Trophoblast cell (in vitro differentiated cells and primary cell): Measurements from ENCODE around the gene DIS3.
"Not testable (repeated sequence)": the region's sequence is repeated elsewhere in the genome, so short reads cannot be mapped to it uniquely, and the experiment has no call there.

Source experiments
- DNase-seq, 2 donors: peaks; one replicate each; pipeline ENCODE4 v3.0.0-alpha.2; 2016
- H2AFZ ChIP-seq: 2 replicates; pipeline ENCODE4 v1.6.1; 2013; ENCODE audit warnings: low read length, moderate library complexity, mild to moderate bottlenecking; ENCODE audit not compliant: insufficient read depth, poor library complexity
- H2AK5ac ChIP-seq: 2 replicates; pipeline ENCODE4 v1.6.1; 2013; ENCODE audit warnings: mild to moderate bottlenecking, low read length
- H2BK120ac ChIP-seq: 2 replicates; pipeline ENCODE4 v1.6.1; 2013; ENCODE audit warnings: low read length, mild to moderate bottlenecking, moderate library complexity; ENCODE audit not compliant: insufficient read depth, poor library complexity
- H2BK12ac ChIP-seq: 2 replicates; pipeline ENCODE4 v1.6.1; 2013; ENCODE audit warnings: mild to moderate bottlenecking, low read length, moderate library complexity
- H2BK5ac ChIP-seq: 2 replicates; pipeline ENCODE4 v1.6.1; 2013; ENCODE audit warnings: low read length, low read depth, moderate library complexity, mild to moderate bottlenecking; ENCODE audit not compliant: poor library complexity
- H3K14ac ChIP-seq: 2 replicates; pipeline ENCODE4 v1.6.1; 2013; ENCODE audit warnings: mild to moderate bottlenecking, low read length
- H3K18ac ChIP-seq: 2 replicates; pipeline ENCODE4 v1.6.1; 2013; ENCODE audit warnings: mild to moderate bottlenecking, low read length
- H3K23ac ChIP-seq: 2 replicates; pipeline ENCODE4 v1.6.1; 2013; ENCODE audit warnings: low read length
- H3K27ac ChIP-seq: 2 replicates; pipeline ENCODE4 v1.5.1; 2013; ENCODE audit warnings: low read depth, mild to moderate bottlenecking, inconsistent platforms, low read length, moderate library complexity
- H3K27me3 ChIP-seq: 2 replicates; pipeline ENCODE4 v1.6.1; 2013; ENCODE audit warnings: inconsistent platforms, mild to moderate bottlenecking, low read length, moderate library complexity; ENCODE audit not compliant: insufficient read depth
- H3K36me3 ChIP-seq, 2 experiments: 1 replicate in 1 of 2; 2 replicates in 1 of 2; pipeline ENCODE4 v1.6.1; 2013; ENCODE audit warnings: low read length in 2 of 2, mild to moderate bottlenecking in 2 of 2, moderate library complexity in 1 of 2; ENCODE audit not compliant: insufficient read depth in 2 of 2, control insufficient read depth in 1 of 2
- H3K4ac ChIP-seq: 2 replicates; pipeline ENCODE4 v1.6.1; 2013; ENCODE audit warnings: low read depth, mild to moderate bottlenecking, low read length, moderate library complexity
- H3K4me1 ChIP-seq, 2 experiments: 1 replicate in 1 of 2; 2 replicates in 1 of 2; pipeline ENCODE4 v1.6.1; 2013; ENCODE audit warnings: low read length in 2 of 2, mild to moderate bottlenecking in 2 of 2, moderate library complexity in 1 of 2; ENCODE audit not compliant: insufficient read depth in 2 of 2, control insufficient read depth in 1 of 2
- H3K4me2 ChIP-seq: 2 replicates; pipeline ENCODE4 v1.6.1; 2013; ENCODE audit warnings: inconsistent platforms, mild to moderate bottlenecking, low read length, moderate library complexity
- H3K4me3 ChIP-seq: 2 replicates; pipeline ENCODE4 v1.5.1; 2013; ENCODE audit warnings: mild to moderate bottlenecking, low read depth, low read length, inconsistent platforms
- H3K79me1 ChIP-seq: one replicate; pipeline ENCODE4 v1.6.1; 2013; ENCODE audit warnings: low read length
- H3K79me2 ChIP-seq: 2 replicates; pipeline ENCODE4 v1.6.1; 2013; ENCODE audit warnings: low read length, mild to moderate bottlenecking; ENCODE audit not compliant: control insufficient read depth, insufficient read depth, poor library complexity
- H3K9ac ChIP-seq: 2 replicates; pipeline ENCODE4 v1.6.1; 2013; ENCODE audit warnings: mild to moderate bottlenecking, low read length
- H3K9me3 ChIP-seq: 2 replicates; pipeline ENCODE4 v1.6.1; 2013; ENCODE audit warnings: low read depth, mild to moderate bottlenecking, control low read depth, inconsistent platforms, low read length; ENCODE audit not compliant: insufficient read depth
- H4K12ac ChIP-seq: 2 replicates; pipeline ENCODE4 v1.6.1; 2013; ENCODE audit warnings: low read depth, mild to moderate bottlenecking, low read length, moderate library complexity
- H4K8ac ChIP-seq: 2 replicates; pipeline ENCODE4 v1.6.1; 2013; ENCODE audit warnings: low read depth, mild to moderate bottlenecking, low read length, moderate library complexity
- H4K91ac ChIP-seq: one replicate; pipeline ENCODE4 v1.6.1; 2013; ENCODE audit warnings: low read depth, mild to moderate bottlenecking, low read length, moderate library complexity
- WGBS: extraction: QIAGEN DNeasy Blood & Tissue Kit; methylation state at CpG from one replicate; pipeline ENCODE4 v1.1.7; 2013; ENCODE audit warnings: missing lambda C conversion rate; ENCODE audit not compliant: insufficient read length, insufficient coverage; ENCODE audit errors: extremely low coverage; 5-methylcytosine and 5-hydroxymethylcytosine counted together

Gene DIS3

GRCh38 chr13:72727417-72728289, 54.0 kb downstream of the DIS3 start, which contains the start of the genes BORA and MZT1:
TSS of gene BORA (plus strand) at chr13:72727923. CDS start at chr13:72728941, 1,018 bp downstream.
TSS of gene MZT1 (minus strand) at chr13:72727629. CDS start at chr13:72727602, 27 bp downstream.
- H3K14ac ChIP-seq = peak within 1 kb of the TSS; percentile 77
- H2BK5ac ChIP-seq = peak within 1 kb of the TSS; percentile 52
- peak within 1 kb of the TSS; percentile 98 for H3K4me3 ChIP-seq
- H3K18ac ChIP-seq = peak within 1 kb of the TSS; percentile 51
- peak within 1 kb of the TSS; percentile 24 for H3K27ac ChIP-seq
- H3K79me2 ChIP-seq = peaks cover 12% of the 10 kb centered on the region
- DNase-seq = peak; percentile 98 to 99
- no CpG with 5 or more reads among the region's 71 CpGs for WGBS
- H2BK12ac ChIP-seq = no peak within 1 kb of the TSS
- peak within 1 kb of the TSS; percentile 82 for H4K91ac ChIP-seq
- H3K23ac ChIP-seq = peak within 1 kb of the TSS; percentile 14
- peak within 1 kb of the TSS; percentile 58 for H2BK120ac ChIP-seq
- peak within 1 kb of the TSS; percentile 87 for H4K8ac ChIP-seq
- peaks cover 10% of the 10 kb centered on the region for H3K79me1 ChIP-seq
- H3K9ac ChIP-seq = peak within 1 kb of the TSS; percentile 84
- H3K4me1 ChIP-seq = peaks cover 0 to 3% of the 10 kb centered on the region in 2 experiments
- peaks cover 0 to 2% of the 10 kb centered on the region in 2 experiments for H3K36me3 ChIP-seq
- no peaks in the 10 kb centered on the region for H3K27me3 ChIP-seq
- peak within 1 kb of the TSS; percentile 96 for H3K4me2 ChIP-seq
- peak within 1 kb of the TSS; percentile 23 for H2AK5ac ChIP-seq
- no peaks in the 10 kb centered on the region for H3K9me3 ChIP-seq
- H3K4ac ChIP-seq = peak within 1 kb of the TSS; percentile 82
- peak within 1 kb of the TSS; percentile 83 for H4K12ac ChIP-seq
- peak within 1 kb of the TSS; percentile 84 for H2AFZ ChIP-seq

- peak overlapping the region; percentile 98 for H3K4me3 ChIP-seq
- peak overlapping the region; percentile 84 for H3K9ac ChIP-seq
- no peak overlapping the region for H2BK12ac ChIP-seq
- H3K4ac ChIP-seq = peak overlapping the region; percentile 63
- peak; percentile 30 to 55 for DNase-seq
- H3K27ac ChIP-seq = peak overlapping the region; percentile 24
- peaks cover 0 to 3% of the 10 kb centered on the region in 2 experiments for H3K4me1 ChIP-seq
- H3K79me2 ChIP-seq = peaks cover 14% of the 10 kb centered on the region
- no peaks in the 10 kb centered on the region for H3K36me3 ChIP-seq
- H3K79me1 ChIP-seq = peaks cover 10% of the 10 kb centered on the region
- peak overlapping the region; percentile 96 for H3K4me2 ChIP-seq
- peak overlapping the region; percentile 52 for H2BK120ac ChIP-seq
- peak overlapping the region; percentile 23 for H2AK5ac ChIP-seq
- peak overlapping the region; percentile 84 for H2AFZ ChIP-seq
- H3K27me3 ChIP-seq = no peaks in the 10 kb centered on the region
- H2BK5ac ChIP-seq = peak overlapping the region; percentile 52
- H3K18ac ChIP-seq = peak overlapping the region; percentile 36
- WGBS = no CpG with 5 or more reads among the region's 49 CpGs
- peak overlapping the region; percentile 82 for H4K91ac ChIP-seq
- peak overlapping the region; percentile 14 for H3K23ac ChIP-seq
- H4K12ac ChIP-seq = peak overlapping the region; percentile 71
- H3K14ac ChIP-seq = peak overlapping the region; percentile 77
- no peaks in the 10 kb centered on the region for H3K9me3 ChIP-seq
- H4K8ac ChIP-seq = peak overlapping the region; percentile 87
Measured at GRCh38 chr13:72726726-72727416, 54.8 kb downstream of the DIS3 start.

DNA sequence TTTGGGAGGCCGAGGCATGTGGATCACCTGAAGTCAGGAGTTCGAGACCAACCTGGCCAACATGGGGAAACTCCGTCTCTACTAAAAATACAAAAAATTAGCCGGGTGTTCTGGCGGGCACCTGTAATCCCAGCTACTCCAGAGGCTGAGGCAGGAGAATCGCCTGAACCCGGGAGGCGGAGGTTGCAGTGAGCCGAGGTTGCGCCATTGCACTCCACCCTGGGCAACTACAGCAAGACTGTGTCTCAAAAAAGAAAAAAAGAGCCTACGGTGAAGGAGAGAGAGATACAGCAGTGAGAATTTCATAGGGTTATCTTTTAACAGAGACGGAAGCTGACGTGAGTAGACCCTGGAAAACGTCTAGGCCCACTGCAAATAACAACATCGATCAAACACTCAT, 55.5 kb downstream of the DIS3 start:
- H3K79me2 ChIP-seq = peaks cover 14% of the 10 kb centered on the region
- not testable (repeated sequence) for H3K27ac ChIP-seq, H4K8ac ChIP-seq, H3K4me3 ChIP-seq, H3K14ac ChIP-seq, H2BK5ac ChIP-seq, H2BK120ac ChIP-seq, H4K12ac ChIP-seq, H3K9ac ChIP-seq, H3K79me1 ChIP-seq, H2AK5ac ChIP-seq, H3K36me3 ChIP-seq, H3K23ac ChIP-seq, H4K91ac ChIP-seq, H2AFZ ChIP-seq, DNase-seq, H3K9me3 ChIP-seq, H3K18ac ChIP-seq, H3K4me1 ChIP-seq, H3K27me3 ChIP-seq, H2BK12ac ChIP-seq
- no CpG with 5 or more reads among the region's 15 CpGs for WGBS
- H3K4ac ChIP-seq = peak overlapping the region; percentile 89
- peak overlapping the region; percentile 11 for H3K4me2 ChIP-seq

GRCh38 chr13:72716776-72717175, 64.9 kb downstream of the DIS3 start:
- Histone ChIP-seq H3K27me3 (no peaks in the 10 kb centered on the region), H3K18ac (no peak overlapping the region), H3K4me2 (no peak overlapping the region), H3K9me3 (peaks cover 6% of the 10 kb centered on the region), H2BK12ac (no peak overlapping the region), H3K4ac (no peak overlapping the region), H3K79me2 (no peaks in the 10 kb centered on the region), H2AK5ac (no peak overlapping the region), H3K4me1 (no peaks in the 10 kb centered on the region), H2AFZ (no peak overlapping the region), H2BK120ac (no peak overlapping the region), H4K8ac (no peak overlapping the region), H3K4me3 (no peak overlapping the region), H2BK5ac (no peak overlapping the region), H3K79me1 (no peaks in the 10 kb centered on the region), H4K91ac (no peak overlapping the region), H3K23ac (no peak overlapping the region), H3K9ac (no peak overlapping the region), H3K14ac (no peak overlapping the region), H3K36me3 (peaks cover 16 to 20% of the 10 kb centered on the region in 2 experiments), H3K27ac (no peak overlapping the region), H4K12ac (no peak overlapping the region)
- no peak for DNase-seq
- no CpG with 5 or more reads among the region's 3 CpGs for WGBS
